RWPE1 (cell line): ENCODE results near the gene GNB1.

Experiments used
- CTCF ChIA-PET: fragments of 350-600 bp; sonication (Branson Sonifier 250); formaldehyde crosslinking; extraction: SDS; loops from one replicate; lab custom pipeline; 2021; lab: Yijun Ruan, JAX
- POLR2A ChIA-PET: fragments of 400-600 bp; formaldehyde crosslinking; extraction: SDS; loops from one replicate; lab custom pipeline; 2020; ENCODE audit warnings: antibody characterized with exemption; ENCODE audit not compliant: low non-redundant PET; lab: Yijun Ruan, JAX
- DNase-seq: peaks from one replicate; pipeline ENCODE4 v3.0.0; 2012; ENCODE audit warnings: low spot score
- H3K27ac ChIP-seq: fragments of 450-650 bp; 2 replicates; pipeline ENCODE4 v1.5.1; 2017
- CTCF ChIP-seq: fragments of 450-650 bp; conservative IDR thresholded peaks from 2 replicates; pipeline ENCODE4 v1.5.1; 2017; ENCODE audit warnings: low read depth, mild to moderate bottlenecking

Gene GNB1

GRCh38 chr1:1922956-1923833 is 32.3 kb upstream of the GNB1 start:
- H3K27ac ChIP-seq = no peak overlapping the region
- POLR2A ChIA-PET = no interaction called here
- TF ChIP-seq CTCF = no peak
- no peak for DNase-seq
- CTCF ChIA-PET = interaction anchor here (0.9 to 1.5 kb wide), 2 partner anchors 20 to 122 kb away, joined by 3 to 5 read pairs; no protein-coding TSS in a partner anchor

GRCh38 chr1:1922702-1922955 is 31.7 kb upstream of the GNB1 start:
- CTCF ChIA-PET = interaction anchor here (1.5 kb wide), 1 partner anchor 122 kb away, joined by 5 read pairs; no protein-coding TSS in a partner anchor
- TF ChIP-seq CTCF = no peak
- DNase-seq = no peak
- POLR2A ChIA-PET = no interaction called here
- no peak overlapping the region for H3K27ac ChIP-seq

- no peak for TF ChIP-seq CTCF
- no peak overlapping the region for H3K27ac ChIP-seq
- ChIA-PET POLR2A (no interaction called here), CTCF (interaction anchor here (0.6 to 1.5 kb wide), 2 partner anchors 122 to 123 kb away, joined by 4 to 5 read pairs; no protein-coding TSS in a partner anchor)
- no peak for DNase-seq
These were observed 31.2 kb upstream of the GNB1 start for GRCh38 chr1:1921901-1922701.

- TF ChIP-seq CTCF = no peak
- no peak for DNase-seq
- ChIA-PET CTCF (interaction anchor here (0.6 kb wide), 1 partner anchor 123 kb away, joined by 4 read pairs; no protein-coding TSS in a partner anchor), POLR2A (no interaction called here)
- no peak overlapping the region for H3K27ac ChIP-seq
These were observed 30.6 kb upstream of the GNB1 start for GRCh38 chr1:1921459-1921862.

GRCh38 chr1:1920608-1921458 is 29.9 kb upstream of the GNB1 start:
- ChIA-PET POLR2A (no interaction called here), CTCF (no interaction called here)
- no peak for TF ChIP-seq CTCF
- peak overlapping the region; percentile 75 for H3K27ac ChIP-seq
- no peak for DNase-seq

GRCh38 chr1:1920057-1920607 is 29.2 kb upstream of the GNB1 start:
- H3K27ac ChIP-seq = peak overlapping the region; percentile 75
- POLR2A ChIA-PET = no interaction called here
- TF ChIP-seq CTCF = no peak
- CTCF ChIA-PET = no interaction called here
- DNase-seq = no peak
